Neural cell (in vitro differentiated cells): Measurements from ENCODE around the gene MALAT1.

Source experiments
- EP300 ChIP-seq: fragments of 450-650 bp; conservative IDR thresholded peaks from 2 replicates; pipeline ENCODE4 v1.6.1; 2014; ENCODE audit warnings: antibody characterized with exemption, mild to moderate bottlenecking, moderate library complexity; ENCODE audit not compliant: poor library complexity, severe bottlenecking
- EZH2 ChIP-seq: fragments of 200-600, 300-800 bp; shearing (Covaris generic), sonication (generic); IDR thresholded peaks from 2 replicates; pipeline ENCODE4 v1.6.1; 2014; ENCODE audit warnings: antibody characterized with exemption, low read length, borderline replicate concordance, mild to moderate bottlenecking; ENCODE audit not compliant: insufficient read depth, poor library complexity, severe bottlenecking
- POLR2AphosphoS5 ChIP-seq: IDR thresholded peaks from 2 replicates; pipeline ENCODE4 v1.6.1; 2012
- TF ChIP-seq, protein P1 (sequence below): fragments of 450-650 bp; IDR thresholded peaks from 2 replicates; pipeline ENCODE4 v1.5.1; 2014; ENCODE audit warnings: antibody characterized with exemption, mild to moderate bottlenecking, moderate library complexity; ENCODE audit not compliant: poor library complexity, severe bottlenecking

- no peak for TF ChIP-seq EZH2
- TF ChIP-seq, protein P1, sequence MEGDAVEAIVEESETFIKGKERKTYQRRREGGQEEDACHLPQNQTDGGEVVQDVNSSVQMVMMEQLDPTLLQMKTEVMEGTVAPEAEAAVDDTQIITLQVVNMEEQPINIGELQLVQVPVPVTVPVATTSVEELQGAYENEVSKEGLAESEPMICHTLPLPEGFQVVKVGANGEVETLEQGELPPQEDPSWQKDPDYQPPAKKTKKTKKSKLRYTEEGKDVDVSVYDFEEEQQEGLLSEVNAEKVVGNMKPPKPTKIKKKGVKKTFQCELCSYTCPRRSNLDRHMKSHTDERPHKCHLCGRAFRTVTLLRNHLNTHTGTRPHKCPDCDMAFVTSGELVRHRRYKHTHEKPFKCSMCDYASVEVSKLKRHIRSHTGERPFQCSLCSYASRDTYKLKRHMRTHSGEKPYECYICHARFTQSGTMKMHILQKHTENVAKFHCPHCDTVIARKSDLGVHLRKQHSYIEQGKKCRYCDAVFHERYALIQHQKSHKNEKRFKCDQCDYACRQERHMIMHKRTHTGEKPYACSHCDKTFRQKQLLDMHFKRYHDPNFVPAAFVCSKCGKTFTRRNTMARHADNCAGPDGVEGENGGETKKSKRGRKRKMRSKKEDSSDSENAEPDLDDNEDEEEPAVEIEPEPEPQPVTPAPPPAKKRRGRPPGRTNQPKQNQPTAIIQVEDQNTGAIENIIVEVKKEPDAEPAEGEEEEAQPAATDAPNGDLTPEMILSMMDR, result no peak
- peak; percentile 86 for TF ChIP-seq EP300
- peak; percentile 100 for TF ChIP-seq POLR2AphosphoS5
Observed at GRCh38 chr11:65498977-65499712, at the start of gene MALAT1.
